Sigmoid colon (tissue), 7 donors: ENCODE results near the gene SHFL. TPM values are rescaled to one million over a fixed set of nuclear protein-coding genes. Genes with fewer than 3 reads are reported as not detected.

Source experiments
- DNase-seq: peaks from one replicate; pipeline ENCODE4 v3.0.0-alpha.2; 2019
- H3K27ac ChIP-seq, 4 donors: fragments of 200-600 bp; sonication (generic); one replicate each; pipeline ENCODE4 v1.5.1; 2016 to 2019; ENCODE audit warnings: mild to moderate bottlenecking in 1 of 4
- H3K27me3 ChIP-seq, 3 donors: fragments of 200-600 bp; sonication (generic); one replicate each; pipeline ENCODE4 v1.5.1; 2019; ENCODE audit warnings: mild to moderate bottlenecking in 1 of 3
- H3K36me3 ChIP-seq, 4 donors: fragments of 200-600 bp; sonication (generic); one replicate each; pipeline ENCODE4 v1.5.1; 2016 to 2019
- H3K4me1 ChIP-seq, 4 donors: fragments of 200-600 bp; sonication (generic); one replicate each; pipeline ENCODE4 v1.5.1; 2017 to 2019
- H3K4me3 ChIP-seq, 4 donors: fragments of 200-600 bp; sonication (generic); one replicate each; pipeline ENCODE4 v1.5.1; 2017 to 2019; ENCODE audit warnings: mild to moderate bottlenecking in 2 of 4, moderate library complexity in 1 of 4
- H3K9me3 ChIP-seq, 4 donors: fragments of 200-600 bp in 3 of 4; sonication (generic) in 3 of 4; one replicate each; pipeline versions ENCODE4 v1.5.1 to v1.6.1; 2013 to 2019
- EP300 ChIP-seq, 4 donors: sonication (generic); formaldehyde crosslinking; IDR thresholded peaks; one replicate each; pipeline ENCODE4 v1.6.1; 2017; ENCODE audit warnings: antibody characterized with exemption in 4 of 4
- POLR2A ChIP-seq, 2 donors: fragments of 450-650 bp; IDR thresholded peaks; one replicate each; pipeline ENCODE4 v1.6.1; 2016; ENCODE audit warnings: antibody characterized with exemption in 2 of 2, mild to moderate bottlenecking in 2 of 2, moderate library complexity in 2 of 2
- POLR2AphosphoS5 ChIP-seq, 4 donors: sonication (generic); formaldehyde crosslinking; IDR thresholded peaks; one replicate each; pipeline ENCODE4 v1.6.1; 2017; ENCODE audit warnings: antibody characterized with exemption in 4 of 4
- WGBS, 2 donors: extraction: QIAGEN DNeasy Blood & Tissue Kit; methylation state at CpG; one replicate each; pipeline ENCODE4 v1.1.7; 2013; 5-methylcytosine and 5-hydroxymethylcytosine counted together
- intact Hi-C: fragments of 100-400 bp; cut with DNase I; formaldehyde crosslinking; loops from one replicate; pipeline ENCODE4 v1.15.1; 2023
- polyA plus RNA-seq, 3 donors: library from polyadenylated mRNA; stranded (reverse); fragments of 200-250 nt; gene quantifications; one replicate each; pipeline ENCODE4 v1.2.3, GENCODE V29; 2013
- total RNA-seq, 4 donors: library from RNA; depleted of rRNA; stranded (reverse); fragments of >200 nt; gene quantifications; one replicate each; pipeline ENCODE4 v1.1.0, GENCODE V29; 2016
- TF ChIP-seq, protein P1 (sequence below), 4 experiments: fragments of 450-650 bp in 3 of 4; fragments of 200-600 bp in 1 of 4; IDR thresholded peaks; one replicate each; pipeline ENCODE4 v1.5.1; 2016 to 2019; ENCODE audit warnings: antibody characterized with exemption in 4 of 4, mild to moderate bottlenecking in 3 of 4, moderate library complexity in 2 of 4
- donor health status: healthy with polysubstance abuse.
- donor health status: Bipolar disorder and iron deficiency.
- donor health status: healthy.

SHFL gene
- total and polyA plus RNA-seq, 7 donors: 17.1 to 44.9 (median 26.2) TPM

- no peak for TF ChIP-seq POLR2A (IDR thresholded peaks at IDR 0.05)
- no peak for TF ChIP-seq EP300 (IDR thresholded peaks at IDR 0.05)
- no peak for TF ChIP-seq POLR2AphosphoS5 (IDR thresholded peaks at IDR 0.05)
- TF ChIP-seq, protein P1, sequence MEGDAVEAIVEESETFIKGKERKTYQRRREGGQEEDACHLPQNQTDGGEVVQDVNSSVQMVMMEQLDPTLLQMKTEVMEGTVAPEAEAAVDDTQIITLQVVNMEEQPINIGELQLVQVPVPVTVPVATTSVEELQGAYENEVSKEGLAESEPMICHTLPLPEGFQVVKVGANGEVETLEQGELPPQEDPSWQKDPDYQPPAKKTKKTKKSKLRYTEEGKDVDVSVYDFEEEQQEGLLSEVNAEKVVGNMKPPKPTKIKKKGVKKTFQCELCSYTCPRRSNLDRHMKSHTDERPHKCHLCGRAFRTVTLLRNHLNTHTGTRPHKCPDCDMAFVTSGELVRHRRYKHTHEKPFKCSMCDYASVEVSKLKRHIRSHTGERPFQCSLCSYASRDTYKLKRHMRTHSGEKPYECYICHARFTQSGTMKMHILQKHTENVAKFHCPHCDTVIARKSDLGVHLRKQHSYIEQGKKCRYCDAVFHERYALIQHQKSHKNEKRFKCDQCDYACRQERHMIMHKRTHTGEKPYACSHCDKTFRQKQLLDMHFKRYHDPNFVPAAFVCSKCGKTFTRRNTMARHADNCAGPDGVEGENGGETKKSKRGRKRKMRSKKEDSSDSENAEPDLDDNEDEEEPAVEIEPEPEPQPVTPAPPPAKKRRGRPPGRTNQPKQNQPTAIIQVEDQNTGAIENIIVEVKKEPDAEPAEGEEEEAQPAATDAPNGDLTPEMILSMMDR (IDR thresholded peaks at IDR 0.05): no peak
- Histone ChIP-seq H3K4me3 (no peak overlapping the region), H3K36me3 (peaks cover 0 to 39% (median 5%) of the 10 kb centered on the region in 4 donors), H3K27me3 (no peaks in the 10 kb centered on the region), H3K9me3 (no peaks in the 10 kb centered on the region), H3K27ac (no peak overlapping the region), H3K4me1 (peaks cover 0 to 13% (median 11%) of the 10 kb centered on the region in 4 donors)
- intact Hi-C loops: no loop called here
- WGBS, 2 donors: 90 to 91% methylated on average over 22 of the region's 22 CpGs
- DNase-seq: no peak
These were observed 7.4 kb downstream of the SHFL start for GRCh38 chr19:10093295-10094186.

- TF ChIP-seq POLR2AphosphoS5 (IDR thresholded peaks at IDR 0.05) (peak in 1 of 4 donors; percentile 4), POLR2A (IDR thresholded peaks at IDR 0.05) (no peak)
- WGBS, 2 donors: 50 to 55% methylated on average over 7 of the region's 7 CpGs
- H3K9me3 ChIP-seq: no peaks in the 10 kb centered on the region
- DNase-seq: no peak
- peak overlapping the region in 3 of 4 donors; percentile 7 to 58 (median 16) for H3K4me3 ChIP-seq
- intact Hi-C loops: no loop called here
- H3K27ac ChIP-seq: peak overlapping the region; percentile 77 to 85 (median 80)
- H3K36me3 ChIP-seq: peaks cover 0 to 22% (median 0%) of the 10 kb centered on the region in 4 donors
- H3K27me3 ChIP-seq: no peaks in the 10 kb centered on the region
- peaks cover 0 to 13% (median 11%) of the 10 kb centered on the region in 4 donors for H3K4me1 ChIP-seq
These were observed 9.5 kb downstream of the SHFL start for GRCh38 chr19:10095622-10095947.

GRCh38 chr19:10095948-10096614 is 10.0 kb downstream of the SHFL start:
- Histone ChIP-seq H3K9me3 (no peaks in the 10 kb centered on the region), H3K27me3 (no peaks in the 10 kb centered on the region), H3K27ac (peak overlapping the region; percentile 78 to 85 (median 81)), H3K36me3 (peaks cover 0 to 17% (median 0%) of the 10 kb centered on the region in 4 donors), H3K4me3 (peak overlapping the region; percentile 9 to 58 (median 49)), H3K4me1 (peaks cover 0 to 13% (median 11%) of the 10 kb centered on the region in 4 donors)
- WGBS, 2 donors: 3 to 5% methylated on average over 97 of the region's 97 CpGs
- TF ChIP-seq, protein P1 (IDR thresholded peaks at IDR 0.05): no peak
- TF ChIP-seq POLR2AphosphoS5 (IDR thresholded peaks at IDR 0.05): peak; percentile 36 to 72 (median 60)
- TF ChIP-seq EP300 (IDR thresholded peaks at IDR 0.05): no peak
- TF ChIP-seq POLR2A (IDR thresholded peaks at IDR 0.05): peak in 1 of 2 donors; percentile 34
- intact Hi-C loops: no loop called here
- DNase-seq: peak; percentile 95

GRCh38 chr19:10096615-10096963 is 10.5 kb downstream of the SHFL start:
- Histone ChIP-seq H3K4me3 (peak overlapping the region; percentile 9 to 58 (median 49)), H3K9me3 (no peaks in the 10 kb centered on the region), H3K27ac (peak overlapping the region; percentile 71 to 81 (median 79)), H3K27me3 (no peaks in the 10 kb centered on the region), H3K36me3 (peaks cover 0 to 12% (median 0%) of the 10 kb centered on the region in 4 donors), H3K4me1 (peaks cover 0 to 13% (median 11%) of the 10 kb centered on the region in 4 donors)
- intact Hi-C loops: no loop called here
- TF ChIP-seq, protein P1 (IDR thresholded peaks at IDR 0.05): no peak
- no peak for TF ChIP-seq POLR2AphosphoS5 (IDR thresholded peaks at IDR 0.05)
- no peak for TF ChIP-seq EP300 (IDR thresholded peaks at IDR 0.05)
- TF ChIP-seq POLR2A (IDR thresholded peaks at IDR 0.05): no peak
- WGBS, 2 donors: 36 to 38% methylated on average over 26 of the region's 26 CpGs
- DNase-seq: no peak
